Activated T-cell treated with anti-CD3 and anti-CD28 coated beads for 4 hours (primary cell): ENCODE measurements around the gene SNX30.

Source experiments
- DNase-seq: peaks from one replicate; pipeline ENCODE4 v3.0.0-alpha.2; 2020

SNX30 gene

GRCh38 chr9:112753725-112754124 is 3.2 kb downstream of the SNX30 start:
- no peak for DNase-seq

- DNase-seq = no peak
These were observed 4.0 kb downstream of the SNX30 start for GRCh38 chr9:112754578-112754977.

- no peak for DNase-seq
These were observed 4.5 kb downstream of the SNX30 start for GRCh38 chr9:112755016-112755427.

- DNase-seq = no peak
These were observed 5.1 kb downstream of the SNX30 start for GRCh38 chr9:112755675-112756074.

- DNase-seq = no peak
These were observed 6.8 kb downstream of the SNX30 start for GRCh38 chr9:112757282-112757883.

- DNase-seq = no peak
These were observed 7.4 kb downstream of the SNX30 start for GRCh38 chr9:112757940-112758339.

- no peak for DNase-seq
These were observed 10.3 kb downstream of the SNX30 start for GRCh38 chr9:112760821-112761220.

GRCh38 chr9:112761912-112762655 is 11.5 kb downstream of the SNX30 start:
- no peak for DNase-seq

GRCh38 chr9:112762726-112763518 is 12.4 kb downstream of the SNX30 start:
- DNase-seq = no peak

GRCh38 chr9:112764344-112764743 is 13.8 kb downstream of the SNX30 start:
- DNase-seq = no peak

GRCh38 chr9:112764837-112765236 is 14.3 kb downstream of the SNX30 start:
- DNase-seq = no peak

GRCh38 chr9:112765281-112765680 is 14.7 kb downstream of the SNX30 start:
- DNase-seq = no peak

GRCh38 chr9:112771359-112772214 is 21.0 kb downstream of the SNX30 start:
- no peak for DNase-seq

GRCh38 chr9:112772215-112772509 is 21.6 kb downstream of the SNX30 start:
- DNase-seq = no peak

GRCh38 chr9:112772551-112772950 is 22.0 kb downstream of the SNX30 start:
- no peak for DNase-seq

GRCh38 chr9:112774006-112774996 is 23.7 kb downstream of the SNX30 start:
- DNase-seq = no peak

- DNase-seq = no peak
These were observed 27.4 kb downstream of the SNX30 start for GRCh38 chr9:112777914-112778313.

- no peak for DNase-seq
These were observed 30.0 kb downstream of the SNX30 start for GRCh38 chr9:112780450-112781036.

- DNase-seq = no peak
These were observed 31.7 kb downstream of the SNX30 start for GRCh38 chr9:112782218-112782617.

GRCh38 chr9:112783551-112783954 is 33.0 kb downstream of the SNX30 start:
- DNase-seq = no peak

- DNase-seq = no peak
These were observed 33.6 kb downstream of the SNX30 start for GRCh38 chr9:112784020-112784785.
